ENCODE measurements around the gene DTX3.
"Not testable (repeated sequence)": the region's sequence is repeated elsewhere in the genome, so short reads cannot be mapped to it uniquely, and the experiment has no call there.

The DTX3 gene

GRCh38 chr12:57583008-57583831, 21.4 kb upstream of the DTX3 start:
- peak; percentile 85 for DNase-seq (ENCODE audit: low spot score)

GRCh38 chr12:57584050-57584449, 20.6 kb upstream of the DTX3 start:
- no peak for DNase-seq (ENCODE audit: low spot score)

GRCh38 chr12:57584690-57585089, 19.9 kb upstream of the DTX3 start:
- DNase-seq (ENCODE audit: low spot score) = no peak

- DNase-seq (ENCODE audit: low spot score) = no peak
Observed at GRCh38 chr12:57585156-57585555, 19.5 kb upstream of the DTX3 start.

- DNase-seq (ENCODE audit: low spot score) = no peak
Observed at GRCh38 chr12:57586128-57586527, 18.5 kb upstream of the DTX3 start.

- DNase-seq (ENCODE audit: low spot score) = no peak
Observed at GRCh38 chr12:57586832-57587429, 17.7 kb upstream of the DTX3 start.

- DNase-seq (ENCODE audit: low spot score) = not testable (repeated sequence)
Observed at GRCh38 chr12:57588951-57589610, 15.5 kb upstream of the DTX3 start.

- no peak for DNase-seq (ENCODE audit: low spot score)
Observed at GRCh38 chr12:57590479-57590863, 14.2 kb upstream of the DTX3 start.

GRCh38 chr12:57590864-57591781, 13.5 kb upstream of the DTX3 start, which contains the start of gene PIP4K2C:
Gene PIP4K2C, plus strand, starts transcription at chr12:57591192. Its CDS starts 98 bp downstream, at chr12:57591290.
- DNase-seq (ENCODE audit: low spot score) = peak; percentile 86

GRCh38 chr12:57591782-57592325, 12.8 kb upstream of the DTX3 start:
- DNase-seq (ENCODE audit: low spot score) = no peak

GRCh38 chr12:57592551-57593165, 12.0 kb upstream of the DTX3 start:
- DNase-seq (ENCODE audit: low spot score) = no peak

GRCh38 chr12:57593187-57593586, 11.4 kb upstream of the DTX3 start:
- no peak for DNase-seq (ENCODE audit: low spot score)

GRCh38 chr12:57600395-57600794, 4.2 kb upstream of the DTX3 start:
- DNase-seq (ENCODE audit: low spot score) = no peak

GRCh38 chr12:57602544-57602943, 2.1 kb upstream of the DTX3 start:
- no peak for DNase-seq (ENCODE audit: low spot score)

- DNase-seq (ENCODE audit: low spot score) = no peak
Observed at GRCh38 chr12:57603324-57603723, 1.3 kb upstream of the DTX3 start.

- no peak for DNase-seq (ENCODE audit: low spot score)
Observed at GRCh38 chr12:57603815-57604453, 690 bp upstream of the DTX3 start.

GRCh38 chr12:57604992-57605810, 577 bp downstream of the DTX3 start:
- DNase-seq (ENCODE audit: low spot score) = no peak

GRCh38 chr12:57605811-57606311, 1.2 kb downstream of the DTX3 start:
- no peak for DNase-seq (ENCODE audit: low spot score)

GRCh38 chr12:57606399-57606798, 1.8 kb downstream of the DTX3 start:
- DNase-seq (ENCODE audit: low spot score) = no peak

GRCh38 chr12:57606821-57607220, 2.2 kb downstream of the DTX3 start:
- no peak for DNase-seq (ENCODE audit: low spot score)
